Left lung (tissue), 14 donors: Measurements from ENCODE around the gene RUFY4. TPM values are rescaled to one million over a fixed set of nuclear protein-coding genes. Genes with fewer than 3 reads are reported as not detected.
"Not testable (repeated sequence)": the region's sequence is repeated elsewhere in the genome, so short reads cannot be mapped to it uniquely, and the experiment has no call there.

ENCODE experiments used
- ATAC-seq: fragments of 200-7000 bp; cut with Tn5 transposase; one replicate; pipeline ENCODE4 v1.9.1; 2020; ENCODE audit warnings: moderate library complexity
- DNase-seq, 4 donors: peaks; one replicate each; pipeline ENCODE4 v3.0.0-alpha.2; 2013 to 2020
- H3K27ac ChIP-seq, 2 donors: fragments of 200-600 bp; sonication (generic) in 1 of 2; one replicate each; pipeline versions ENCODE4 v1.5.0 to v1.8.0; 2020 to 2021
- H3K27me3 ChIP-seq, 2 donors: fragments of 200-600 bp; sonication (generic) in 1 of 2; one replicate each; pipeline versions ENCODE4 v1.5.0 to v1.8.0; 2020 to 2021
- H3K36me3 ChIP-seq, 2 donors: fragments of 200-600 bp; sonication (generic) in 1 of 2; one replicate each; pipeline versions ENCODE4 v1.5.0 to v1.8.0; 2020 to 2021
- H3K4me1 ChIP-seq, 2 donors: fragments of 200-600 bp; one replicate each; pipeline ENCODE4 v1.8.0; 2021
- H3K4me3 ChIP-seq, 2 donors: fragments of 200-600 bp; sonication (generic) in 1 of 2; one replicate each; pipeline versions ENCODE4 v1.5.0 to v1.8.0; 2020 to 2021; ENCODE audit warnings: mild to moderate bottlenecking in 1 of 2
- H3K9me3 ChIP-seq, 2 donors: fragments of 200-600 bp; sonication (generic) in 1 of 2; one replicate each; pipeline versions ENCODE4 v1.5.0 to v1.8.0; 2020 to 2021
- CTCF ChIP-seq, 2 donors: fragments of 200-600 bp; sonication (generic) in 1 of 2; IDR thresholded peaks; one replicate each; pipeline versions ENCODE4 v1.5.0 to v1.8.0; 2021; ENCODE audit warnings: antibody characterized with exemption in 2 of 2
- intact Hi-C, 2 donors: fragments of 100-400 bp; cut with DNase I; formaldehyde crosslinking; loops; one replicate each; pipeline versions ENCODE4 v1.11.2 to v1.14.2; 2022
- long read RNA-seq, 12 donors: library from polyadenylated mRNA in 2 of 12; unstranded in 2 of 12; transcript quantifications; one replicate each; pipeline ENCODE4 v2.0.0 and lab custom pipeline, GENCODE V29; 2019 to 2026
- polyA plus RNA-seq, 6 donors: library from polyadenylated mRNA; unstranded; fragments of 120-200 nt; gene quantifications; one replicate each; pipeline ENCODE4 v1.2.1, GENCODE V29; 2013; ENCODE audit not compliant: insufficient read length in 6 of 6
- total RNA-seq, 2 donors: library from RNA; stranded (reverse); fragmentation: NEBNext Ultra II Directional; extraction: Animal tissue kit (Norgen Biotek cat#: 25700); gene quantifications; one replicate each; pipeline ENCODE4 v1.2.1, GENCODE V29; 2021
- donor health status: DM: no; HTN: yes; CAD: no.
- donor health status: DM: no; HTN: no; CAD: no.

Gene RUFY4
- under 1 TPM in 1 of 2 donors, not detected in 1; 0.42 TPM for total RNA-seq
- polyA plus RNA-seq: under 1 TPM; 0.41 to 0.74 (median 0.55) TPM
- long read RNA-seq, donor 1: 0 reads
- long read RNA-seq, donor 2: 0 reads
- long read RNA-seq, donor 3: 0 reads
- long read RNA-seq, donor 4: 0 reads
- long read RNA-seq, donor 5: 0 reads
- long read RNA-seq, donor 6: 0 reads
- long read RNA-seq, donor 7: 0 reads
- long read RNA-seq, donor 8, partial matches to known transcripts: 5 of 5 reads
- long read RNA-seq, donor 8, other reads (novel, unspliced or antisense): 0 of 5 reads
- long read RNA-seq, donor 9: 0 reads
- long read RNA-seq, donor 10: 0 reads
- long read RNA-seq, donor 11: 0 reads
- long read RNA-seq, donor 12: 0 reads

GRCh38 chr2:218068721-218069334 is at the start of gene RUFY4:
Gene RUFY4 (plus strand): TSS chr2:218069253. CDS start chr2:218070606, 1,353 bp downstream.
- H3K4me1 ChIP-seq: peaks cover 0 to 18% of the 10 kb centered on the region in 2 donors
- intact Hi-C loops: loop anchor here in 1 of 2 donors (10.0 kb wide), 1 partner anchor 284 kb away; no protein-coding TSS in a partner anchor
- H3K27me3 ChIP-seq: peaks cover 0 to 17% of the 10 kb centered on the region in 2 donors
- H3K9me3 ChIP-seq, H3K27ac ChIP-seq, H3K36me3 ChIP-seq: not testable (repeated sequence)
- H3K4me3 ChIP-seq: peak within 1 kb of the TSS in 1 of 2 donors; percentile 23
- DNase-seq (peak; percentile 56 to 78 (median 74)), ATAC-seq (peak; percentile 92)
- peak; percentile 59 to 88 for TF ChIP-seq CTCF (IDR thresholded peaks at IDR 0.05)

GRCh38 chr2:218019411-218020060 is 49.5 kb upstream of the RUFY4 start:
- no peak overlapping the region for H3K27ac ChIP-seq
- no peak for ATAC-seq
- no peaks in the 10 kb centered on the region for H3K27me3 ChIP-seq
- TF ChIP-seq CTCF (IDR thresholded peaks at IDR 0.05): no peak
- no peaks in the 10 kb centered on the region for H3K36me3 ChIP-seq
- no peaks in the 10 kb centered on the region for H3K9me3 ChIP-seq
- peak in 1 of 4 donors; percentile 49 for DNase-seq
- peaks cover 2 to 11% of the 10 kb centered on the region in 2 donors for H3K4me1 ChIP-seq
- intact Hi-C loops: no loop called here
- H3K4me3 ChIP-seq: no peak overlapping the region

- intact Hi-C loops: no loop called here
- TF ChIP-seq CTCF (IDR thresholded peaks at IDR 0.05): no peak
- DNase-seq (no peak), ATAC-seq (no peak)
- no peaks in the 10 kb centered on the region for H3K9me3 ChIP-seq
- H3K27me3 ChIP-seq: no peaks in the 10 kb centered on the region
- H3K27ac ChIP-seq: no peak overlapping the region
- peaks cover 2 to 11% of the 10 kb centered on the region in 2 donors for H3K4me1 ChIP-seq
- H3K36me3 ChIP-seq: no peaks in the 10 kb centered on the region
- H3K4me3 ChIP-seq: no peak overlapping the region
These were observed 48.8 kb upstream of the RUFY4 start for GRCh38 chr2:218020281-218020680.

- no peak overlapping the region for H3K27ac ChIP-seq
- ATAC-seq (no peak), DNase-seq (peak in 1 of 4 donors; percentile 23)
- intact Hi-C loops: no loop called here
- no peak for TF ChIP-seq CTCF (IDR thresholded peaks at IDR 0.05)
- H3K36me3 ChIP-seq: no peaks in the 10 kb centered on the region
- H3K9me3 ChIP-seq: no peaks in the 10 kb centered on the region
- H3K27me3 ChIP-seq: no peaks in the 10 kb centered on the region
- peaks cover 2 to 11% of the 10 kb centered on the region in 2 donors for H3K4me1 ChIP-seq
- H3K4me3 ChIP-seq: no peak overlapping the region
These were observed 48.0 kb upstream of the RUFY4 start for GRCh38 chr2:218020966-218021535.
